Measurements from ENCODE around the gene PDAP1.

The PDAP1 gene

DNA sequence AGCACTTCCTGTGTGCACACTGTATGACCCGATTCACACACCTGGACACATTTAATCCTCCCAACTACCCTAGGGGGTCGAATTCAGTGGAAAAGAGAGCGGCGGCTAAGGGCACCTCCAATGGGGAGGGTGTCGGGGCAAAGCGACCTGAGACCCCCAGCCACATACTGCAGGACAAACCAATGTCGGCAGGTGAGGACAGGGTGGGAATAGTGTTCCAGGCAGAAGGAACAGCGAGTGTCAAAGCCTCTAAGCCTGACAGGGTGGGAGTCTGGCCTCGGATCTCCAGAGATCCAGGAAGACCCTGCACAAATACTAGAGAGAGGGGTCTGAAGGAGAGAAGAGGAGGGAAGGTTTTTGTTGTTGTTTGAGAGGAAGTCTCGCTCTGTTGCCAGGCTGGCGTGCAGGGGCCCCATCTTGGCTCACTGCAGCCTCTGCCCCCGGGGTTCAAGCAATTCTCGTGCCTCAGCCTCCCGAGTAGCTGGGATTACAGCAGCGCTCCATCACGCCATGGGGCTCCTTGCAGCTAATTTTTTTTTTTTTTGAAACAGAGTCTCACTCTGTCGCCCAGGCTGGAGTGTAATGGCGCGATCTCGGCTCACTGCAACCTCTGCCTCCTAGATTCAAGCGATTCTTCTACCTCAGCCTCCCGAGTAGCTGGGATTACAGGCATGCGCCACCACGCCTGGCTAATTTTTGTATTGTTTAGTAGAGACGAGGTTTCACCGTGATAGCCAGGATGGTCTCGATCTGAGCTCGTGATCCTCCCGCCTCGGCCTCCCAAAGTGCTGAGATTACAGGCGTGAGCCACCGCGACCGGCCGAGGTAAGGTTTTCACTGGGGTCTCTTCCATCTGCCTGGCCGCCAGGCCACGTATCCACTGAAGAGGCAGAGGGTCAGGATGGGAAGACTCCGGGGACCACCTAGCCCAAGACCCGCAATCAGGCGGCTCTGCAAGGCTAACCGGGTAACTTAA lies 35.0 kb downstream of the PDAP1 start:
- peak overlapping the region; percentile 98 for H3K27ac Mint-ChIP-seq

DNA sequence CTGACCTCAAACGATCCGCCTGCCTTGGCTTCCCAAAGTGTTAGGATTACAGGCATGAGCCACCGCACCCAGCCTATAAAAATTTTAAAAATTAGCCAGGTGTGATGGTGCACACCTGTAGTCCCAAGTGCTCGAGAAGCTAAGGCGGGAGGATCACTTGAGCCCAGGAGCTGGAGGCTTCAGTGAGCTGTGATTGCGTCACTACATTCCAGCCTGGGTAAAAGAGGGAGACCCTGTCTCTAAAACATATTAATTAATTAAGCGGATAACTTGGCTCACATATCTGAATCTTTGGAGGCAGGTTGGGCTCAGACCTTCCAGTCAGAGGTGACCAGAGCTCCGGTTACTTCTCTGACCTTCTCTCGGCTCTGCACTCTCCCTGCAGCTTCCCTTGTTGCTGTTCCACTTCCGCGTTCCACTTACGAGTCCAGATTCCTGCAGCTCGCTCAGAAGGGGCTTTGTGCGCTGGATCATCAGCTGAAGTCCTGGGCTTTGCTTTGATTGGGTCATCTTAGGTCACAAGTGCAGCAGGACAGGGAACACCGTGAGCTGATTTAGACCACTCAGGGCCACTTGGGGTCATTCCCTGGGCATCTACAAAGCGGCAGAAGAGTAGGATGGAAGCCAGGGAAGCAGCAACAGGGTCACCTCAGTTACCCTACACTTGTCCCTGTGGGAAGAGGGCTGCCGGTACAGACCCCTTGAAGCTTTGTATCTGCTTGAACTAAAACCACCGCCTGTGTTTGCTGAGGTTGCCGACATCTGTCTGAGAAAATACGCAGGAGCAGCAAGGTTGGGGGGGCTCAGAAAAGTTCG lies 35.9 kb downstream of the PDAP1 start:
- H3K4me1 Mint-ChIP-seq: peaks cover 47% of the 10 kb centered on the region
- DNase-seq: peak; percentile 42
- H3K27ac Mint-ChIP-seq: peak overlapping the region; percentile 98
- peaks cover 6% of the 10 kb centered on the region for H3K36me3 Mint-ChIP-seq (ENCODE audit: low read depth)
- H3K27me3 Mint-ChIP-seq (ENCODE audit: low read depth, poor library complexity): peaks cover 6% of the 10 kb centered on the region
- no peaks in the 10 kb centered on the region for H3K9me3 Mint-ChIP-seq
- peak overlapping the region; percentile 79 for H3K4me3 Mint-ChIP-seq
- TF ChIP-seq, protein P1, sequence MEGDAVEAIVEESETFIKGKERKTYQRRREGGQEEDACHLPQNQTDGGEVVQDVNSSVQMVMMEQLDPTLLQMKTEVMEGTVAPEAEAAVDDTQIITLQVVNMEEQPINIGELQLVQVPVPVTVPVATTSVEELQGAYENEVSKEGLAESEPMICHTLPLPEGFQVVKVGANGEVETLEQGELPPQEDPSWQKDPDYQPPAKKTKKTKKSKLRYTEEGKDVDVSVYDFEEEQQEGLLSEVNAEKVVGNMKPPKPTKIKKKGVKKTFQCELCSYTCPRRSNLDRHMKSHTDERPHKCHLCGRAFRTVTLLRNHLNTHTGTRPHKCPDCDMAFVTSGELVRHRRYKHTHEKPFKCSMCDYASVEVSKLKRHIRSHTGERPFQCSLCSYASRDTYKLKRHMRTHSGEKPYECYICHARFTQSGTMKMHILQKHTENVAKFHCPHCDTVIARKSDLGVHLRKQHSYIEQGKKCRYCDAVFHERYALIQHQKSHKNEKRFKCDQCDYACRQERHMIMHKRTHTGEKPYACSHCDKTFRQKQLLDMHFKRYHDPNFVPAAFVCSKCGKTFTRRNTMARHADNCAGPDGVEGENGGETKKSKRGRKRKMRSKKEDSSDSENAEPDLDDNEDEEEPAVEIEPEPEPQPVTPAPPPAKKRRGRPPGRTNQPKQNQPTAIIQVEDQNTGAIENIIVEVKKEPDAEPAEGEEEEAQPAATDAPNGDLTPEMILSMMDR (IDR thresholded peaks at IDR 0.05): no peak

More for the DNA sequence above, 35.0 kb downstream of the PDAP1 start:
- Mint-ChIP-seq H3K4me3 (peak overlapping the region; percentile 79), H3K36me3 (ENCODE audit: low read depth) (peaks cover 13% of the 10 kb centered on the region), H3K9me3 (no peaks in the 10 kb centered on the region), H3K27me3 (ENCODE audit: low read depth, poor library complexity) (peaks cover 6% of the 10 kb centered on the region), H3K4me1 (peaks cover 47% of the 10 kb centered on the region)
- DNase-seq: no peak
- TF ChIP-seq, protein P1 (IDR thresholded peaks at IDR 0.05): no peak

DNA sequence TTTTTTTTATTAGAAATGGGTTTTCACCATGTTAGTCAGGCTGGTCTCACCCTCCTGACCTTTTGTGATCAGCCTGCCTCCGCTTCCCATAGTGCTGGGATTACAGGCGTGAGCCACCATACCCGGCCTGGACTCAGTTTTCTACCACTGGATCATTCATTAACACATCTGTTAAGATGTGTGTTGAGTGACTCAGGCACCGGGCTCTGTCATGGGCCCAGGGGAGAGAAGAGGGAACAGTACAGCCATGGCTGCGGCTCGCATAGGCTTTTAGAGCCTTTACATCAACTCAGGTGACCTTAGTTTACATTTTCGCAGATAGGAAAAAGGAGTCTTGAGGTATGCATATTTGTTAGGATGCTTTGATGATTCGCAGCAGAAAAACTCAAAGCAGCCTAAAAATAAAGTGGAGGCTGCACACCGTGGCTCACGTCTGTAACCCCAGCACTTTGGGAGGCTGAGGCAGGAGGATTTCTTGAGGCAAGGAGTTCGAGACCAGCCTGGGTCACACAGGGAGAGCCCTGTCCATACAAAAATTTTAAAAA lies 36.9 kb downstream of the PDAP1 start:
- TF ChIP-seq, protein P1 (IDR thresholded peaks at IDR 0.05): no peak
- H3K4me1 Mint-ChIP-seq: peaks cover 54% of the 10 kb centered on the region
- no peak for DNase-seq
- H3K4me3 Mint-ChIP-seq: no peak overlapping the region
- peaks cover 6% of the 10 kb centered on the region for H3K27me3 Mint-ChIP-seq (ENCODE audit: low read depth, poor library complexity)
- peaks cover 16% of the 10 kb centered on the region for H3K36me3 Mint-ChIP-seq (ENCODE audit: low read depth)
- H3K9me3 Mint-ChIP-seq: no peaks in the 10 kb centered on the region
- H3K27ac Mint-ChIP-seq: no peak overlapping the region

DNA sequence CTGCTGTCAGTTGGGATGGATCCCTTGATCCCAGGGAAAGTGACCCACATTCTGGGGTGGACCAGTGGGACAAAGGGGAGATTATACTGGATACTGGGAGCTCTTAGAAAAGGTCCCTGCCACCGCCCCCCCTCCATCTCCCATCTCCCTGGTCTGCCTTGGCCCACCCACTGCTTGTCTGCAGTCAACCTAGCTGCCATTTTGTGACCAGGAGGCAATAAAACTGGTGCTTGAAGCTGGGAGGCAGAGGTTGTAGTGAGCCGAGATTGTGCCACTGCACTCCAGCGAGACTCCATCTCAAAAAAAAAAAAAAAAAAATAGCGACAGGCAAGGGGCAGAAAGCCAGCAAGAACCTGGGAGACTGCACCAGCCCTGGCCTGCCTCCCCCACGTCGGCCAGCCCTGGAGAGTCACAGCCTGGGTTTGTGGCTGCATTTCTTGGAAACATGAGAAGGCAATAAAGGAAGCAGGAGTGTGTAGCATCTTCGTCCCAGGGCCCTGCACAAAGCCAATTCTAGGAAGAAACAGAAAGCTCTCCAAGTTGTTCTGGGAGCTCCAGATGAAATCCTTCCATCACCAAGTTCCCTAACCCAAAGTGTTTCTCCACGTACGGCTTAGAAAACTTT lies 38.5 kb downstream of the PDAP1 start:
- peaks cover 63% of the 10 kb centered on the region for H3K4me1 Mint-ChIP-seq
- H3K4me3 Mint-ChIP-seq: peak overlapping the region; percentile 59
- peaks cover 6% of the 10 kb centered on the region for H3K27me3 Mint-ChIP-seq (ENCODE audit: low read depth, poor library complexity)
- H3K27ac Mint-ChIP-seq: peak overlapping the region; percentile 97
- no peaks in the 10 kb centered on the region for H3K9me3 Mint-ChIP-seq
- H3K36me3 Mint-ChIP-seq (ENCODE audit: low read depth): peaks cover 28% of the 10 kb centered on the region
- DNase-seq: peak; percentile 60
- TF ChIP-seq, protein P1 (IDR thresholded peaks at IDR 0.05): no peak

DNA sequence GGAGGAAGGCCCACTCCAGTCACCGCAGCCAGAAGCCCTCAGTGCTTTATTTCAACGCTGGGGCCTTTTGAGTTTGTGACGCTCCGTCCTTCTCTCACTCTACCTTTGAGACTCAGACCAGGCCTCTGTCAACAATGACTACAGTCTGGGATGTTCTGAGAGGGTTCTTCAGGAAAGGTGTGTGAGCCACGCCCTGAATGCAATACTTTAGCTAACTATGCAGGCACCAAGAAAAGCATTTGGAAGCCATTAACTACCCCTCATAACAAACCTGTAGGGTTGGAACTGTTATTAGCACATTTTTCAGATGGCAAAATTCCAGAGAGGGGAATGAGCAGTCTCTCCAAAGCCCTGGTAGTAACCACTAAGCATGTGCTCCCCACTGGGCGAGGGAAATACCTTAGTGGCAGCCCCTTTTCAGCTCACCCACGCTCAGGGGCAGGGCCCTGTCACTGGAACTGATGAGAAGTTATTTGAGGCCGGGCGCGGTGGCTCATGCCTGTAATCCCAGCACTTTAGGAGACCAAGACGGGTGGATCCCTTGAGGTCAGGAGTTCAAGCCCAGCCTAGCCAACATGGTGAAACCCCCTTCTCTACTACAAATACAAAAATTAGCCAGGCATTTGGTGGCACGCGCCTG lies 39.5 kb downstream of the PDAP1 start:
- Mint-ChIP-seq H3K4me1 (peaks cover 62% of the 10 kb centered on the region), H3K4me3 (no peak overlapping the region), H3K9me3 (no peaks in the 10 kb centered on the region), H3K27me3 (ENCODE audit: low read depth, poor library complexity) (peaks cover 6% of the 10 kb centered on the region), H3K27ac (peak overlapping the region; percentile 97), H3K36me3 (ENCODE audit: low read depth) (peaks cover 35% of the 10 kb centered on the region)
- TF ChIP-seq, protein P1 (IDR thresholded peaks at IDR 0.05): no peak
- DNase-seq: no peak
